SK-N-SH (cell line): Measurements from ENCODE around the gene SCARF1.

ENCODE experiments used
- CTCF ChIP-seq: fragments of 200-600 bp; sonication (generic); IDR thresholded peaks from 2 replicates; pipeline ENCODE4 v1.6.1; 2017; ENCODE audit warnings: antibody characterized with exemption, mild to moderate bottlenecking, moderate library complexity
- EZH2phosphoT487 ChIP-seq: fragments of 200-600 bp; sonication (generic); IDR thresholded peaks from 2 replicates; pipeline ENCODE4 v1.6.1; 2017; ENCODE audit warnings: low read depth, mixed run types, mild to moderate bottlenecking, antibody characterized with exemption, moderate library complexity, borderline replicate concordance
- FOSL2 ChIP-seq: IDR thresholded peaks from 2 replicates; pipeline ENCODE4 v1.4.0; 2012; ENCODE audit warnings: low read depth, mild to moderate bottlenecking, moderate library complexity, borderline replicate concordance
- RXRA ChIP-seq: IDR thresholded peaks from 2 replicates; pipeline ENCODE4 v1.4.0; 2012; ENCODE audit warnings: low read depth, mild to moderate bottlenecking, borderline replicate concordance

- no peak for TF ChIP-seq CTCF
- no peak for TF ChIP-seq RXRA
- TF ChIP-seq FOSL2, result no peak
- no peak for TF ChIP-seq EZH2phosphoT487
These were observed 20.5 kb downstream of the SCARF1 start for GRCh38 chr17:1625053-1625452.
